Mesothelial cell of epicardium (in vitro differentiated cells): ENCODE results near the gene TBC1D20. TPM values are rescaled to one million over a fixed set of nuclear protein-coding genes. Genes with fewer than 3 reads are reported as not detected.

ENCODE experiments used
- DNase-seq, 2 experiments: peaks; one replicate each; pipeline ENCODE4 v3.0.0; 2021; ENCODE audit warnings: low spot score in 2 of 2; ENCODE audit not compliant: unreplicated experiment in 2 of 2
- H3K27ac Mint-ChIP-seq: 2 replicates; pipeline ENCODE4 v1.8.0; 2021; ENCODE audit warnings: mixed read lengths
- H3K27me3 Mint-ChIP-seq: 2 replicates; pipeline ENCODE4 v1.8.0; 2021; ENCODE audit warnings: low read depth, mixed read lengths
- H3K36me3 Mint-ChIP-seq: 2 replicates; pipeline ENCODE4 v1.8.0; 2021; ENCODE audit warnings: mixed read lengths
- H3K4me1 Mint-ChIP-seq: 2 replicates; pipeline ENCODE4 v1.8.0; 2021; ENCODE audit warnings: mixed read lengths
- H3K4me3 Mint-ChIP-seq: 2 replicates; pipeline ENCODE4 v1.8.0; 2021; ENCODE audit warnings: mild to moderate bottlenecking, moderate library complexity, mixed read lengths
- H3K9me3 Mint-ChIP-seq: 2 replicates; pipeline ENCODE4 v1.8.0; 2021; ENCODE audit warnings: mixed read lengths
- CTCF ChIP-seq: fragments of 200-600 bp; sonication (generic); IDR thresholded peaks from one replicate; pipeline ENCODE4 v1.5.0; 2021; ENCODE audit warnings: antibody characterized with exemption; ENCODE audit not compliant: unreplicated experiment
- total RNA-seq: library from RNA; stranded (reverse); gene quantifications from 3 replicates; pipeline ENCODE4 v1.2.1, GENCODE V29; 2021

TBC1D20 gene
- total RNA-seq, 1 donor from 2014 or later: 34.4 TPM

GRCh38 chr20:428658-429200 lies 33.6 kb downstream of the TBC1D20 start:
- no peak for DNase-seq
- no peaks in the 10 kb centered on the region for H3K9me3 Mint-ChIP-seq

DNA sequence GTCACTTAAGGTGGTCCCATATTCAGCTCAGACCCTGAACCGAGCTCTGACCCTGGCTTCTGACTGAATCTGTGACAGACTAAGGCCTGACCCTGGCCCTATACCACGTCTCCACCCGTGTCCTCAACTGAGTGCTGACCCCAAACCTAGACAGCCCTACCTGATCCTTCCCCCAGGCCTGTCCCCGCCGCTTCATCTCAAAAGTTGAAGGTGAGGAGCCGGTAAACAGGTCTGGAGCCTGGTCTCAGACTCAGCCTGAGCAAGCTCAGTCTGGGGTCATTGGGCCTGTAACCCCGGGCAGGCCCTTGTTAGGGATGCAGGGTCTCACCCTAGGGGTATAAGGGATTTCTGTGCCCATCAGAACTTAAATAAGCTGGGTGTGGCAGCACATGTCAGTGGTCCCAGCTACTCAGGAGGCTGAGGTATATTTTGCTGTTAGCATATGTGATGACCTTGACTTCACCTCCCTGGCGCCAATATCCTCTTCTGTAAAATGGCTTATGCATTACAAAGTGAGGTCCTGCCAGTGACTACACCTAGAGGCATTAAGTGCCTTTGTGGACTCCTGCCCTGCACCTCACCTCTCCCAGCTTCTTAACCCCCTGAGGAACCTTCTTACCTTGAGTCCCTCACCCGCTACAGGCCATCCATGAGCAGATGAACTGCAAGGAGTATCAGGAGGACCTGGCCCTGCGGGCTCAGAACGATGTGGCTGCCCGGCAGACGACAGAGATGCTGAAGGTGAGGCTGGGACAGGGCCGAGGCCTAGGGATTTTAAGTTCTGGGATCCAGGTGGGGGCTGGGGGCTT lies 34.3 kb downstream of the TBC1D20 start:
- Mint-ChIP-seq H3K27ac (no peak overlapping the region), H3K27me3 (no peaks in the 10 kb centered on the region), H3K36me3 (peaks cover 32% of the 10 kb centered on the region), H3K4me3 (no peak overlapping the region), H3K4me1 (no peaks in the 10 kb centered on the region), H3K9me3 (no peaks in the 10 kb centered on the region)
- no peak for DNase-seq
- no peak for TF ChIP-seq CTCF

More at GRCh38 chr20:428658-429200, 33.6 kb downstream of the TBC1D20 start:
- Mint-ChIP-seq H3K4me1 (peaks cover 3% of the 10 kb centered on the region), H3K36me3 (peaks cover 29% of the 10 kb centered on the region), H3K4me3 (no peak overlapping the region), H3K27ac (no peak overlapping the region), H3K27me3 (no peaks in the 10 kb centered on the region)
- TF ChIP-seq CTCF: no peak

DNA sequence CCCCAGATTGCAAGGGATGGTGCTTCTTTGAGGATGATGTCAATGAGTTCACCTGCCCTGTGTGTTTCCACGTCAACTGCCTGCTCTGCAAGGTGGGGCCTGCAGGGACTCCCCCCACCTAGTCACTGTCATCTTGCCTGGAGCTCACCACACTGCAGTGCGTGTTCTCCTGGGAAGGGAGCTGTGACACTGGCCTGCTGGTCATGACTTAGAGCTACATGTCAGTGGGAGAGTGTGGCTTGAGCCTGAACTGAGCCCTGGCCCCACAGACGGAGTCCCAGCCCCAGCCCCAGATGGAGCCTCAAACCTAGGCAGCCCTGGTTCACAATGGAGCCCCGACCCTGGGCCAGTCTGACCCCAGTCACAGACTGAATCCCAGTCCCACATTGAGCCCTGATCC lies 34.9 kb downstream of the TBC1D20 start:
- no peak for TF ChIP-seq CTCF
- Mint-ChIP-seq H3K27ac (no peak overlapping the region), H3K4me3 (no peak overlapping the region), H3K36me3 (peaks cover 35% of the 10 kb centered on the region), H3K9me3 (no peaks in the 10 kb centered on the region), H3K4me1 (no peaks in the 10 kb centered on the region), H3K27me3 (no peaks in the 10 kb centered on the region)
- DNase-seq: no peak

DNA sequence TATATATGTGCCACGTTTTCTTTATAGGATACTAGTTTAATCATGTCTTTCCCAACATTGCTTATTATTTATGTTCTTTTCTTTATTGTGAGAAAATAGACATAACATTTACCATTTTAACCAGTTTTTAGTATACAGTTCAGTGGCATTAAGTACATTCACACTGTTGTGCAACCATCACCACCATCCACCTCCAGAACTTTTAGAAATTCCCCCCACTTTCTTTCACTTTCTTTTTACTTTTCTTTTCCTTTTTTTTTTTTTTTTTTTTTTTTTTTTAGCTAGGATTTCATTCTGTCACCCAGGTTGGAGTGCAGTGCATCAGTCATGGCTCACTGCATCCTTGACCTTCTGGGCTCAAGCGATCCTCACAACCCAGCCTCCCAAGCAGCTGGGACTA lies 35.8 kb downstream of the TBC1D20 start:
- H3K36me3 Mint-ChIP-seq: peaks cover 42% of the 10 kb centered on the region
- H3K27ac Mint-ChIP-seq: no peak overlapping the region
- no peaks in the 10 kb centered on the region for H3K4me1 Mint-ChIP-seq
- no peaks in the 10 kb centered on the region for H3K9me3 Mint-ChIP-seq
- H3K27me3 Mint-ChIP-seq: no peaks in the 10 kb centered on the region
- DNase-seq: no peak
- no peak overlapping the region for H3K4me3 Mint-ChIP-seq
- no peak for TF ChIP-seq CTCF

DNA sequence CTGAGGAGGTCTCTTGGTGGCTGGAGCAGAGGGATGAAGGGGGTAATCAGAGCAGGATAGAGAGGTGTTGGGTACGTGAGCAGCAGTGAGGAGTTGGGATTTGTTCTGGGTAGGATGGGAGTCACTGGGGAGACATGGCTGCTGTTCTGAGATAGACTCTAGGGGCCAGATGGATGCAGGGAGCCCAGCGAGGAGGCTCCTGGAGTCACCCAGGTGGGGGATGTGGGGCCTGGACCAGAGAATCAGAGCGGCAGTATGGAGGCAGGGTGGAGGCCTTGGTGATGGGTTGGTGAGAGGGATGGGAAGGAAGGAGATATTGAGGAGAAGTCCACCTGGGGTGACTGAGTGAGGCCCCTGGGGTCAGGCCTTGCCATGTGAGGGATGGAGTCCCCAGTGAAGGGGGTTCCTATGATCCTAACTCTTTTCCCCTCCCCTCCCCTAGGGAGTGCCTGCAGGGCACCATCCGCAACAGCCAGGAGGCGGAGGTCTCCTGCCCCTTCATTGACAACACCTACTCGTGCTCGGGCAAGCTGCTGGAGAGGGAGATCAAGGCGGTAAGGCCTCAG lies 40.6 kb downstream of the TBC1D20 start:
- H3K9me3 Mint-ChIP-seq: no peaks in the 10 kb centered on the region
- H3K4me1 Mint-ChIP-seq: no peaks in the 10 kb centered on the region
- no peak for DNase-seq
- no peak overlapping the region for H3K4me3 Mint-ChIP-seq
- peaks cover 43% of the 10 kb centered on the region for H3K36me3 Mint-ChIP-seq
- H3K27ac Mint-ChIP-seq: no peak overlapping the region
- H3K27me3 Mint-ChIP-seq: no peaks in the 10 kb centered on the region
- TF ChIP-seq CTCF: no peak
